Mesenchymal stem cell (in vitro differentiated cells and primary cell): Measurements from ENCODE around the gene ADAM22.

Experiments
- DNase-seq: peaks from one replicate; pipeline ENCODE4 v3.0.0-alpha.2; 2013
- H2AFZ ChIP-seq: one replicate; pipeline ENCODE4 v1.6.1; 2013; ENCODE audit warnings: low read depth, mild to moderate bottlenecking, control low read depth, inconsistent platforms, low read length, moderate library complexity
- H2AK5ac ChIP-seq: 2 replicates; pipeline ENCODE4 v1.6.1; 2013; ENCODE audit warnings: low read length, moderate library complexity, mild to moderate bottlenecking, inconsistent platforms; ENCODE audit not compliant: severe bottlenecking
- H2BK120ac ChIP-seq: one replicate; pipeline ENCODE4 v1.6.1; 2013; ENCODE audit warnings: low read depth, mild to moderate bottlenecking, inconsistent platforms, low read length, moderate library complexity
- H2BK12ac ChIP-seq, 2 experiments: one replicate each; pipeline ENCODE4 v1.6.1; 2013; ENCODE audit warnings: inconsistent platforms in 2 of 2, low read length in 2 of 2, mild to moderate bottlenecking in 2 of 2, moderate library complexity in 2 of 2, control low read depth in 1 of 2
- H2BK15ac ChIP-seq: one replicate; pipeline ENCODE4 v1.6.1; 2013; ENCODE audit warnings: mild to moderate bottlenecking, low read depth, inconsistent platforms; ENCODE audit not compliant: poor library complexity, severe bottlenecking
- H2BK5ac ChIP-seq: 2 replicates; pipeline ENCODE4 v1.6.1; 2013; ENCODE audit warnings: low read depth, mild to moderate bottlenecking, low read length, control low read depth, inconsistent platforms; ENCODE audit not compliant: poor library complexity, severe bottlenecking
- H3K14ac ChIP-seq, 2 experiments: one replicate each; pipeline ENCODE4 v1.6.1; 2013; ENCODE audit warnings: inconsistent platforms in 2 of 2, low read length in 2 of 2, control low read depth in 1 of 2, mild to moderate bottlenecking in 1 of 2, moderate library complexity in 1 of 2
- H3K18ac ChIP-seq, 2 experiments: one replicate each; pipeline ENCODE4 v1.6.1; 2013; ENCODE audit warnings: inconsistent platforms in 2 of 2, low read length in 2 of 2, control low read depth in 1 of 2, low read depth in 1 of 2, mild to moderate bottlenecking in 1 of 2
- H3K23ac ChIP-seq, 2 experiments: one replicate each; pipeline ENCODE4 v1.6.1; 2013; ENCODE audit warnings: inconsistent platforms in 2 of 2, low read length in 2 of 2, mild to moderate bottlenecking in 2 of 2, moderate library complexity in 2 of 2, control low read depth in 1 of 2
- H3K27ac ChIP-seq: 2 replicates; pipeline ENCODE4 v1.5.1; 2013; ENCODE audit warnings: mild to moderate bottlenecking, moderate library complexity, low read length, control low read depth, inconsistent platforms; ENCODE audit not compliant: poor library complexity, severe bottlenecking
- H3K27me3 ChIP-seq, 2 experiments: 2 replicates each; pipeline versions ENCODE4 v1.6.1 to v1.7.0; 2013; ENCODE audit warnings: low read length in 2 of 2, mild to moderate bottlenecking in 2 of 2, moderate library complexity in 2 of 2, control low read depth in 1 of 2, inconsistent platforms in 1 of 2; ENCODE audit not compliant: control insufficient read depth in 1 of 2, insufficient read depth in 1 of 2
- H3K36me3 ChIP-seq, 2 experiments: 2 replicates each; pipeline versions ENCODE4 v1.6.1 to v1.7.0; 2013; ENCODE audit warnings: low read length in 2 of 2, control low read depth in 1 of 2, inconsistent platforms in 1 of 2, low read depth in 1 of 2, mild to moderate bottlenecking in 1 of 2; ENCODE audit not compliant: insufficient read depth in 2 of 2, control insufficient read depth in 1 of 2
- H3K4ac ChIP-seq, 2 experiments: one replicate each; pipeline ENCODE4 v1.6.1; 2013; ENCODE audit warnings: inconsistent platforms in 2 of 2, low read length in 2 of 2, mild to moderate bottlenecking in 2 of 2, moderate library complexity in 2 of 2, control low read depth in 1 of 2, low read depth in 1 of 2
- H3K4me1 ChIP-seq: 2 replicates; pipeline ENCODE4 v1.6.1; 2013; ENCODE audit warnings: low read depth, low read length, control low read depth; ENCODE audit not compliant: control insufficient read depth, insufficient read depth
- H3K4me2 ChIP-seq: 2 replicates; pipeline ENCODE4 v1.6.1; 2013; ENCODE audit warnings: low read length, mild to moderate bottlenecking, inconsistent platforms; ENCODE audit not compliant: poor library complexity, severe bottlenecking
- H3K4me3 ChIP-seq, 2 experiments: 2 replicates each; pipeline versions ENCODE4 v1.5.1 to v1.7.0; 2013; ENCODE audit warnings: low read length in 2 of 2, mild to moderate bottlenecking in 2 of 2, control low read depth in 1 of 2, low read depth in 1 of 2; ENCODE audit not compliant: insufficient read depth in 1 of 2
- H3K79me1 ChIP-seq: replicated peaks from 2 replicates; pipeline ENCODE4 v1.6.1; 2013; ENCODE audit warnings: mild to moderate bottlenecking, control low read depth, low read length, inconsistent platforms; ENCODE audit not compliant: poor library complexity, severe bottlenecking
- H3K9ac ChIP-seq: 2 replicates; pipeline ENCODE4 v1.7.0; 2013; ENCODE audit warnings: mild to moderate bottlenecking, low read length, moderate library complexity
- H3K9me3 ChIP-seq: 2 replicates; pipeline ENCODE4 v1.7.0; 2013; ENCODE audit warnings: mild to moderate bottlenecking, low read length; ENCODE audit not compliant: control insufficient read depth
- H4K8ac ChIP-seq: one replicate; pipeline ENCODE4 v1.6.1; 2013; ENCODE audit warnings: inconsistent platforms, mild to moderate bottlenecking, low read length, moderate library complexity
- H4K91ac ChIP-seq: one replicate; pipeline ENCODE4 v1.6.1; 2013; ENCODE audit warnings: mild to moderate bottlenecking, low read length, inconsistent platforms
- WGBS: methylation state at CpG from one replicate; pipeline ENCODE4 v1.1.7; 2013; ENCODE audit warnings: mixed read lengths; 5-methylcytosine and 5-hydroxymethylcytosine counted together

ADAM22 gene

DNA sequence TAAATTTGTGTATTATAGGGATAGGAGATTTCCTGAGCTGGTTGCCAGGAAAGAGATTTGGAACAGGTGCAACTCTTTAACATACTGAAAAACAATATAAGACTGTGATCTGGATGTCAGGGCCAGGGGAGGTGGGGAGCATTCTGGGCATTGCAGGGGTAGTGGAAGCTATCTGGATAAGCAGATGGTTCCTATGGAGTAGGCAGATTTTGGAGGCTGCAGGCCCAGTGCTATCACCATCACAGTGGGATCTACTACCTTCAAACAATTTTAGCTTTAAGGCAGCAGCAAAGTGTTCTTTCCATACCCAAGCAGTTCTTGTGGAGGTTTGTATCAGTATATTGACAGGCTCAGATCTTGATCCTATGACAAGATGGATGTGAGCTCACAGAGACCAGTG, 71.1 kb downstream of the ADAM22 start:
- Histone ChIP-seq H3K36me3 (no peaks in the 10 kb centered on the region), H3K79me1 (no peaks in the 10 kb centered on the region), H4K8ac (no peak overlapping the region), H2BK5ac (no peak overlapping the region), H2BK15ac (no peak overlapping the region), H3K9ac (no peak overlapping the region), H2BK12ac (no peak overlapping the region), H3K23ac (no peak overlapping the region), H2AK5ac (no peak overlapping the region), H2AFZ (no peak overlapping the region), H3K4me1 (no peaks in the 10 kb centered on the region), H3K4me2 (no peak overlapping the region), H3K14ac (no peak overlapping the region), H3K4me3 (no peak overlapping the region), H2BK120ac (no peak overlapping the region), H3K27ac (no peak overlapping the region), H3K9me3 (no peaks in the 10 kb centered on the region), H3K27me3 (no peaks in the 10 kb centered on the region), H3K4ac (no peak overlapping the region), H4K91ac (no peak overlapping the region), H3K18ac (no peak overlapping the region)
- no peak for DNase-seq

GRCh38 chr7:88009651-88010050, 75.6 kb downstream of the ADAM22 start:
- DNase-seq: no peak
- H4K8ac ChIP-seq: no peak overlapping the region
- no peaks in the 10 kb centered on the region for H3K9me3 ChIP-seq
- no peak overlapping the region for H3K9ac ChIP-seq
- no peaks in the 10 kb centered on the region for H3K27me3 ChIP-seq
- no peak overlapping the region for H3K14ac ChIP-seq
- H2AK5ac ChIP-seq: no peak overlapping the region
- H2BK120ac ChIP-seq: no peak overlapping the region
- no peak overlapping the region for H2BK5ac ChIP-seq
- H3K27ac ChIP-seq: no peak overlapping the region
- no peak overlapping the region for H2BK15ac ChIP-seq
- no peak overlapping the region for H3K4ac ChIP-seq
- H3K23ac ChIP-seq: no peak overlapping the region
- H3K18ac ChIP-seq: no peak overlapping the region
- H3K36me3 ChIP-seq: no peaks in the 10 kb centered on the region
- no peak overlapping the region for H2BK12ac ChIP-seq
- H4K91ac ChIP-seq: no peak overlapping the region
- H3K4me3 ChIP-seq: no peak overlapping the region
- H3K4me1 ChIP-seq: no peaks in the 10 kb centered on the region
- no peaks in the 10 kb centered on the region for H3K79me1 ChIP-seq
- no peak overlapping the region for H2AFZ ChIP-seq
- WGBS: 90% methylated on average over 2 of the region's 3 CpGs
- no peak overlapping the region for H3K4me2 ChIP-seq

DNA sequence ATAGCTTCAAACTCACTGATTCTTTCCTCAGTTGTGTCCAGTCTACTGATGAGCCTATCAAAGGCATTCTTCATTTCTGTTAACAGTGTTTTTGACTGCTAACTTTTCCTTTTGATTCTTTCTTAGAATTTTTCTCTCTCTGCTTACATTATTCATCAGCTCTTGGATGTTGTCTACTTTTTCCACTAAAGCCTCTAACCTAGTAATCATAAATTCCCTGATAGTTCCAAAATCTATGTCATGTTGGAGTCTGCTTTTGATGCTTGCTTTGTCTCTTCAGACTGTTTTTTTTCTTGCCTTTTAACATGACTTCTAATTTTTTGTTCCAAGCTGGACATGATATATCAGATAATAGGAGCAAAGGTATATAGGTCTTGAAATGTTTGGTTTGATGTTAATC, 78.0 kb downstream of the ADAM22 start:
- no peak for DNase-seq
- Histone ChIP-seq H3K9me3 (no peaks in the 10 kb centered on the region), H4K8ac (no peak overlapping the region), H3K27me3 (no peaks in the 10 kb centered on the region), H2AK5ac (no peak overlapping the region), H2BK5ac (no peak overlapping the region), H3K4me1 (no peaks in the 10 kb centered on the region), H3K36me3 (no peaks in the 10 kb centered on the region), H3K18ac (no peak overlapping the region), H3K4me3 (no peak overlapping the region), H2BK15ac (no peak overlapping the region), H3K4me2 (no peak overlapping the region), H4K91ac (no peak overlapping the region), H3K23ac (no peak overlapping the region), H3K4ac (no peak overlapping the region), H2BK120ac (no peak overlapping the region), H2AFZ (no peak overlapping the region), H3K27ac (no peak overlapping the region), H3K9ac (no peak overlapping the region), H2BK12ac (no peak overlapping the region), H3K79me1 (no peaks in the 10 kb centered on the region), H3K14ac (no peak overlapping the region)

DNA sequence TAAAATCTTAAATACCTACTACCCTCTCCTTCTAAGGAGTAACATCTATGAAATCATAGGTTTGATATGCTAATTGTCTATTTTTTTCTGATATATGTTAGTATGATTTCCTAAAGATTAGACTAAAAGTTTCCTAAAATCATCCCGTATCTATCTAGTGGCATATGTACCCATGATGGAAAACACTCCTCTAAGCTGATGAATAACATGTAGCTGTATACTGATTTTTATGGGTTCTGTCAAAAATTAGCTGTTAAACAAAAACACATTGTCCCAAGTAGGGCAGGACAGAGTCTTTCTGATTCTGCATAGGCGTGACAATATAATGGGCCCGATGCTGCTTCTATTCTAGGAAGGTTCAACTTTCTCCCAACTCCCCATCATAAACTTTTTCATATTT, 79.9 kb downstream of the ADAM22 start:
- Histone ChIP-seq H3K4me2 (no peak overlapping the region), H3K27me3 (no peaks in the 10 kb centered on the region), H2AFZ (no peak overlapping the region), H3K4me1 (no peaks in the 10 kb centered on the region), H3K4ac (no peak overlapping the region), H3K14ac (no peak overlapping the region), H2BK12ac (no peak overlapping the region), H3K18ac (no peak overlapping the region), H4K91ac (no peak overlapping the region), H2AK5ac (no peak overlapping the region), H3K9ac (no peak overlapping the region), H2BK15ac (no peak overlapping the region), H3K23ac (no peak overlapping the region), H3K27ac (no peak overlapping the region), H3K79me1 (no peaks in the 10 kb centered on the region), H4K8ac (no peak overlapping the region), H3K9me3 (no peaks in the 10 kb centered on the region), H3K4me3 (no peak overlapping the region), H3K36me3 (no peaks in the 10 kb centered on the region), H2BK120ac (no peak overlapping the region), H2BK5ac (no peak overlapping the region)
- no peak for DNase-seq
- no CpG with 5 or more reads among the region's 3 CpGs for WGBS
